ENCODE results near the gene ILF3. TPM values are rescaled to one million over a fixed set of nuclear protein-coding genes. Genes with fewer than 3 reads are reported as not detected.

The ILF3 gene
- total and polyA plus RNA-seq, 2 of the 13 experiments (the other 11 are each of a cell fraction or from before 2014, with no cell fraction given): 120 to 173 TPM

- peak; percentile 83; the same call in 1 of the 2 replicates for TF ChIP-seq CENPT (CRISPR knock-in tag; IDR thresholded peaks at IDR 0.05; ENCODE audit: low read depth)
- no peak for TF ChIP-seq ZNF230 (CRISPR knock-in tag; IDR thresholded peaks at IDR 0.05)
- TF ChIP-seq ZBTB49 (CRISPR knock-in tag; IDR thresholded peaks at IDR 0.05; ENCODE audit: borderline replicate concordance): no peak
- no peak for TF ChIP-seq ZNF138 (CRISPR knock-in tag; IDR thresholded peaks at IDR 0.05; ENCODE audit: low read depth)
- TF ChIP-seq SOX6 (IDR thresholded peaks at IDR 0.05): no peak
- peak; percentile 86 for TF ChIP-seq SOX6 (CRISPR knock-in tag; IDR thresholded peaks at IDR 0.05)
- TF ChIP-seq NFYC (CRISPR knock-in tag; IDR thresholded peaks at IDR 0.05): peak; percentile 89
- TF ChIP-seq HIC2 (CRISPR knock-in tag; IDR thresholded peaks at IDR 0.05; ENCODE audit: low read depth): no peak
- peak; percentile 26; the same call in 1 of the 2 replicates for TF ChIP-seq RXRA (CRISPR knock-in tag; IDR thresholded peaks at IDR 0.05)
- no peak for TF ChIP-seq ARID2 (CRISPR knock-in tag; IDR thresholded peaks at IDR 0.05; ENCODE audit: borderline replicate concordance)
- peak; percentile 88; the same call in 1 of the 2 replicates for TF ChIP-seq ZMAT3 (CRISPR knock-in tag; conservative IDR thresholded peaks at IDR 0.05)
- peak; percentile 92 for TF ChIP-seq HCFC1 (IDR thresholded peaks at IDR 0.05; ENCODE audit: low read depth, low read length)
- TF ChIP-seq ETS1 (CRISPR knock-in tag; IDR thresholded peaks at IDR 0.05): 0 out of 2 replicates have a peak, but pooled peaks have one; percentile 42
- peak; percentile 91 for TF ChIP-seq IKZF5 (CRISPR knock-in tag; IDR thresholded peaks at IDR 0.05)
- TF ChIP-seq ZHX1 (CRISPR knock-in tag; IDR thresholded peaks at IDR 0.05; ENCODE audit: low read depth): peak; percentile 90
- TF ChIP-seq SAP130 (CRISPR knock-in tag; IDR thresholded peaks at IDR 0.05; ENCODE audit: low read depth): peak; percentile 96
- TF ChIP-seq MXD3 (CRISPR knock-in tag; IDR thresholded peaks at IDR 0.05): peak; percentile 77
- peak; percentile 88 for TF ChIP-seq HDAC2 (CRISPR knock-in tag; IDR thresholded peaks at IDR 0.05)
- peak; percentile 97 for TF ChIP-seq THAP11 (CRISPR knock-in tag; IDR thresholded peaks at IDR 0.05)
Measured at GRCh38 chr19:10653732-10654609, at the start of gene ILF3 (continued).

Data from HepG2 (cell line).